Nephron (organoid): ENCODE results near the gene NKAIN2.

Experiments
- H3K27ac Mint-ChIP-seq, 3 experiments: 2 replicates each; pipeline ENCODE4 v1.8.0; 2020; ENCODE audit warnings: mixed read lengths in 3 of 3, mild to moderate bottlenecking in 2 of 3, moderate library complexity in 1 of 3
- H3K27me3 Mint-ChIP-seq: 2 replicates; pipeline ENCODE4 v1.8.0; 2021; ENCODE audit warnings: low read depth, mild to moderate bottlenecking, moderate library complexity, mixed read lengths
- H3K36me3 Mint-ChIP-seq: 2 replicates; pipeline ENCODE4 v1.8.0; 2020; ENCODE audit warnings: low read depth, mixed read lengths
- H3K4me1 Mint-ChIP-seq: 2 replicates; pipeline ENCODE4 v1.8.0; 2020; ENCODE audit warnings: mixed read lengths
- H3K4me3 Mint-ChIP-seq, 3 experiments: 2 replicates each; pipeline ENCODE4 v1.8.0; 2020; ENCODE audit warnings: mild to moderate bottlenecking in 3 of 3, mixed read lengths in 3 of 3, moderate library complexity in 2 of 3
- H3K9me3 Mint-ChIP-seq: 2 replicates; pipeline ENCODE4 v1.8.0; 2020; ENCODE audit warnings: mixed read lengths
- CTCF ChIP-seq, 3 experiments: fragments of 200-600 bp; sonication (generic); IDR thresholded peaks; one replicate each; pipeline ENCODE4 v1.5.0; 2021; ENCODE audit warnings: antibody characterized with exemption in 3 of 3; ENCODE audit not compliant: unreplicated experiment in 3 of 3

NKAIN2 gene

DNA sequence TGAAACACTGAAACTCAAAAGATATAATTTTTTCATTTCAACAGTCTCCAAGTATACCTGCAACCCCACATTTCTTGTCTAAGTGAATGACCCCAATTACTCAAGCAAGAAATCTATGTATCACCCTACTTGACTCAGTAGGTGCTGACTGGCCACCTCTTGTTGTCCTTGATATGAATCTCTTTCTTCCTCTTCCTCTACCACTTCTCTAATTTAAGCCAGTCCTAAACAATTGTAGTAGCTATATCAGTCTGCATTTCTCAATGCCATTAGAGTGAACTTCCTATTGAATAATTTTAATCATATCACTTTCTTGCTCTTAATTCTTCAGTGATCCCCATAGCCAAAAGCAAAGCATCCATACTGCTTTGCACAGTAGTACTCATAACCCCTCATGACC lies 93.2 kb downstream of the NKAIN2 start:
- H3K4me1 Mint-ChIP-seq = no peaks in the 10 kb centered on the region
- H3K36me3 Mint-ChIP-seq = no peaks in the 10 kb centered on the region
- no peak overlapping the region for H3K4me3 Mint-ChIP-seq
- H3K9me3 Mint-ChIP-seq = no peaks in the 10 kb centered on the region
- no peak for TF ChIP-seq CTCF (IDR thresholded peaks at IDR 0.05; ENCODE audit: unreplicated experiment in 3 of 3)
- H3K27ac Mint-ChIP-seq = no peak overlapping the region
- peaks cover 4% of the 10 kb centered on the region for H3K27me3 Mint-ChIP-seq

GRCh38 chr6:123897965-123898364 lies 94.3 kb downstream of the NKAIN2 start:
- Mint-ChIP-seq H3K27me3 (peaks cover 4% of the 10 kb centered on the region), H3K27ac (no peak overlapping the region), H3K4me1 (no peaks in the 10 kb centered on the region), H3K4me3 (no peak overlapping the region), H3K36me3 (no peaks in the 10 kb centered on the region), H3K9me3 (no peaks in the 10 kb centered on the region)
- no peak for TF ChIP-seq CTCF (IDR thresholded peaks at IDR 0.05; ENCODE audit: unreplicated experiment in 3 of 3)

DNA sequence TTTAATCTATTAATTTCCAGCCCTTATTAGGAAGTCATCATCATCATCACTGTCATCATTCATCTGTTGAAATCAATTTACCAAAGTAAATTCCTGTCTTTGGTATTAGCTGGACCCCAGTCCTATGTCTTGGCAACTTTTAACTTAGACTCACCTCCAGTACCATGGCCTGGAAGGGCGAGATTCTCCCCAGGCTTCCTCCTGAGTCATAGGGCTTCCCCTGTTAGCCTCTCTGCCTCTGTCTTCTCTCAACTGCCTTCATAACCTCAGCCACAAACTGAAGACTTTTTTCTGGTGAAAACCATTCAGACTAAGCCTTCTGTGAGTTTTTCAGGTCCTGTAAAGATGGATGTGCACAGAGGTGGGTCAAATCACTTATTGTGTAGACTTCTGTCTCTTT lies 95.0 kb downstream of the NKAIN2 start:
- no peaks in the 10 kb centered on the region for H3K4me1 Mint-ChIP-seq
- no peak overlapping the region for H3K4me3 Mint-ChIP-seq
- no peak overlapping the region for H3K27ac Mint-ChIP-seq
- no peak for TF ChIP-seq CTCF (IDR thresholded peaks at IDR 0.05; ENCODE audit: unreplicated experiment in 3 of 3)
- H3K36me3 Mint-ChIP-seq = no peaks in the 10 kb centered on the region
- H3K27me3 Mint-ChIP-seq = peaks cover 4% of the 10 kb centered on the region
- no peaks in the 10 kb centered on the region for H3K9me3 Mint-ChIP-seq

- Mint-ChIP-seq H3K36me3 (no peaks in the 10 kb centered on the region), H3K9me3 (no peaks in the 10 kb centered on the region), H3K4me1 (no peaks in the 10 kb centered on the region), H3K27ac (no peak overlapping the region), H3K4me3 (no peak overlapping the region), H3K27me3 (peaks cover 4% of the 10 kb centered on the region)
- no peak for TF ChIP-seq CTCF (IDR thresholded peaks at IDR 0.05; ENCODE audit: unreplicated experiment in 3 of 3)
These were observed 96.1 kb downstream of the NKAIN2 start for GRCh38 chr6:123899745-123900144.

- no peaks in the 10 kb centered on the region for H3K36me3 Mint-ChIP-seq
- H3K4me3 Mint-ChIP-seq = no peak overlapping the region
- H3K9me3 Mint-ChIP-seq = no peaks in the 10 kb centered on the region
- no peaks in the 10 kb centered on the region for H3K4me1 Mint-ChIP-seq
- H3K27ac Mint-ChIP-seq = no peak overlapping the region
- no peak for TF ChIP-seq CTCF (IDR thresholded peaks at IDR 0.05; ENCODE audit: unreplicated experiment in 3 of 3)
- H3K27me3 Mint-ChIP-seq = peaks cover 8% of the 10 kb centered on the region
These were observed 97.8 kb downstream of the NKAIN2 start for GRCh38 chr6:123901436-123901835.

DNA sequence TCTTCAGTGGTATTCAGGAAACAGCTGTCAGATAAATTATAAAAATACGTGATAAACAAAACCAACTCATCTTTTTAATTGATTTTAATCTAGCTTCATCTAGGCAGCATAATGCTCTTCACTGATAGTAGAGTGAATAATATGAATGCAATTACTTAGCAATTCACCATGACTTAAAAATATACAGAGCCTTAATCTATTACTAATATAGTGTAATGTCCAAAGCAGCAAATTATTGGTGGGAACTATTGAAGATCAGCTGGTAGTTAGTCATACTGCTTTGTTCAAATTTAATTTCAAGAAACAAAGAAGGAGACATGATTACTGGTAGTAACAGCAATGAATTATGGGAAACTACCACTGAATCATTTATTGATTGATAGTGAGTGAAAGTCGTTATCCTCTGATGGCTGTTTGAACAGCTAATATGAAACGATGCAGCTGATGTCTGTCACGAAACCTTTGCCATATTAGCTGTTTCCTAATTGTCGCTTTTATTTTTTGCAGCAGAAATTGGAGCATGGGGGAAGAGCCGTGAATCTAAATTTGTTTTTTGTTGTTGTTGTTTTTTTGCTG lies 99.2 kb downstream of the NKAIN2 start:
- no peaks in the 10 kb centered on the region for H3K4me1 Mint-ChIP-seq
- no peaks in the 10 kb centered on the region for H3K36me3 Mint-ChIP-seq
- H3K9me3 Mint-ChIP-seq = no peaks in the 10 kb centered on the region
- no peak overlapping the region for H3K27ac Mint-ChIP-seq
- peaks cover 8% of the 10 kb centered on the region for H3K27me3 Mint-ChIP-seq
- no peak overlapping the region for H3K4me3 Mint-ChIP-seq
- TF ChIP-seq CTCF (IDR thresholded peaks at IDR 0.05; ENCODE audit: unreplicated experiment in 3 of 3) = no peak
